Measurements from ENCODE around the gene PELI3. TPM values are rescaled to one million over a fixed set of nuclear protein-coding genes. Genes with fewer than 3 reads are reported as not detected.
"Not testable (repeated sequence)": the region's sequence is repeated elsewhere in the genome, so short reads cannot be mapped to it uniquely, and the experiment has no call there.

PELI3 gene
- total RNA-seq, 1 donor from 2014 or later: 15.5 TPM

DNA sequence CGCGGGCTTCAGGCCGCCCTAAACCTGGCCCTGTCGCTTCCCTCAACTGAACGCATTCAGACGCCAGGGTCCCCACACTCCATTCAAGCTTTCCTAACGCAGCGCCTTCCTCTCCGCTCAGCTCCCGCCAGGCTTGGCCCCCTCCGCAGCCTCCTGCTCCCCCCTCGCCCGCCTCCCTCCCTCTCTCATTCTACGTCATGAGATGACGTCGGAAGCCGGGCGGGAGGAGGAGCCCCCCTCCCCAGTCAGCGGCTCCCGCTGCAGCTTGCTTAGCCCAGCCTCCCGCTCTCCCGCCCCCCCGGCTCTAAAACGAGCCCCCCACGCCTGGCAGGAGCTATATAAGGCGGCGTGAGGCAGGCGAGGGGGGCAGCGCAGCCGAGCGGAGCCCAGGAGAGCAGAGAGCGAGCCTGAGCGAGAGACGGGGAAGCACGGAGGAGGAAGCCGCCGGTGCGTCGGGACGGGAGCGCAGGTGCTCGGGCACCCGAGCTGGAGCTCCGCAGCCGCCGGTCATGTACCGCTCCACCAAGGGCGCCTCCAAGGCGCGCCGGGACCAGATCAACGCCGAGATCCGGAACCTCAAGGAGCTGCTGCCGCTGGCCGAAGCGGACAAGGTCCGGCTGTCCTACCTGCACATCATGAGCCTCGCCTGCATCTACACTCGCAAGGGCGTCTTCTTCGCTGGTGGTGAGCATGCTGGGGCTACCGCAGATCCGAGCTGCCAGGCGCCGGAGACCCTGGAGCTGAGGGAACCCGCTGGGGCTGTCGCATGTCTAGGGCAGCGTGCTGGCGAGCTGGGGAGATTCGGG is 45.8 kb upstream of the PELI3 start, which contains the start of gene NPAS4:
NPAS4 (plus strand) TSS at position 365 of the 806 bp plus-strand sequence; CDS start at position 510, 145 bp downstream.
- DNase-seq (no peak), ATAC-seq (no peak)
- TF ChIP-seq, protein P1, sequence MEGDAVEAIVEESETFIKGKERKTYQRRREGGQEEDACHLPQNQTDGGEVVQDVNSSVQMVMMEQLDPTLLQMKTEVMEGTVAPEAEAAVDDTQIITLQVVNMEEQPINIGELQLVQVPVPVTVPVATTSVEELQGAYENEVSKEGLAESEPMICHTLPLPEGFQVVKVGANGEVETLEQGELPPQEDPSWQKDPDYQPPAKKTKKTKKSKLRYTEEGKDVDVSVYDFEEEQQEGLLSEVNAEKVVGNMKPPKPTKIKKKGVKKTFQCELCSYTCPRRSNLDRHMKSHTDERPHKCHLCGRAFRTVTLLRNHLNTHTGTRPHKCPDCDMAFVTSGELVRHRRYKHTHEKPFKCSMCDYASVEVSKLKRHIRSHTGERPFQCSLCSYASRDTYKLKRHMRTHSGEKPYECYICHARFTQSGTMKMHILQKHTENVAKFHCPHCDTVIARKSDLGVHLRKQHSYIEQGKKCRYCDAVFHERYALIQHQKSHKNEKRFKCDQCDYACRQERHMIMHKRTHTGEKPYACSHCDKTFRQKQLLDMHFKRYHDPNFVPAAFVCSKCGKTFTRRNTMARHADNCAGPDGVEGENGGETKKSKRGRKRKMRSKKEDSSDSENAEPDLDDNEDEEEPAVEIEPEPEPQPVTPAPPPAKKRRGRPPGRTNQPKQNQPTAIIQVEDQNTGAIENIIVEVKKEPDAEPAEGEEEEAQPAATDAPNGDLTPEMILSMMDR (IDR thresholded peaks at IDR 0.05): no peak
- Histone ChIP-seq H3K4me1 (peaks cover 9% of the 10 kb centered on the region), H3K4me3 (no peak within 1 kb of the TSS), H3K9me3 (no peaks in the 10 kb centered on the region), H3K36me3 (no peaks in the 10 kb centered on the region), H3K27ac (no peak within 1 kb of the TSS), H3K27me3 (peaks cover 21% of the 10 kb centered on the region)
- intact Hi-C loops (cut with DNase I): no loop called here

DNA sequence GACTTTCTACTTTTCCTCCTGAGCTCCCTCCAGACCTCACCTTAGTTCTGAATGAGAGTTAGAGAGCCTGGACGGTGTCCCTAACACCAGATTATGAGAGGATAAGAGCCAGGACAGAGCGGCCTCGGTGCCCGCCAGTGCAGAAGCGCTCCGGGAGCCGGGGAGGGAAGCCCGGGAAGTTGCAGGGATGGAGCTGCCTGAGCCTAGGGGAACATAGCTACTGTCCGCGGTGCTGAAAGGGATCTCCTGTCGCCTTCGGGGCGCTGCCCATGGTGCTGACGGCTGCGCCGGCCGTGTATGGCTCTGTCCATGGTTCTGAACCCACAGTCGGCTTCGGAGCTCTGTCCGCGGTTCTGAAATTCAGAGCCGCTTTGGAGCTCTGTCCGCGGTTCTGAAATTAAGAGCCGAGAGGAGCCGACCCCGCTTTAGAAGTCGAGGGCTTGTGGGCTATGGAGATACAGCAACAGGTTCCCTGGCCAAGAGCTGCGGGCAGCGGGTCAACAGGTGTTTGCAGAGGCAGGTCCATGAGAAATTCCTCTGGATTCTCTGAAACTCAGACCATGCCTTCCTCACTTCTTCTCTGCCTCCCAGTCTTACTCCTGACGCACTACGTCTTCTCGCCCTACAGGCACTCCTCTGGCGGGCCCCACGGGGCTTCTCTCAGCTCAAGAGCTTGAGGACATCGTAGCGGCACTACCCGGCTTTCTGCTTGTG is 45.1 kb upstream of the PELI3 start:
- TF ChIP-seq, protein P1 (IDR thresholded peaks at IDR 0.05): no peak
- ATAC-seq: peak; percentile 97
- intact Hi-C loops (cut with DNase I): no loop called here
- H3K4me3 ChIP-seq: no peak overlapping the region
- peaks cover 9% of the 10 kb centered on the region for H3K4me1 ChIP-seq
- DNase-seq: peak; percentile 90
- no peaks in the 10 kb centered on the region for H3K9me3 ChIP-seq
- no peaks in the 10 kb centered on the region for H3K36me3 ChIP-seq
- H3K27me3 ChIP-seq: peaks cover 26% of the 10 kb centered on the region
- H3K27ac ChIP-seq: no peak overlapping the region

DNA sequence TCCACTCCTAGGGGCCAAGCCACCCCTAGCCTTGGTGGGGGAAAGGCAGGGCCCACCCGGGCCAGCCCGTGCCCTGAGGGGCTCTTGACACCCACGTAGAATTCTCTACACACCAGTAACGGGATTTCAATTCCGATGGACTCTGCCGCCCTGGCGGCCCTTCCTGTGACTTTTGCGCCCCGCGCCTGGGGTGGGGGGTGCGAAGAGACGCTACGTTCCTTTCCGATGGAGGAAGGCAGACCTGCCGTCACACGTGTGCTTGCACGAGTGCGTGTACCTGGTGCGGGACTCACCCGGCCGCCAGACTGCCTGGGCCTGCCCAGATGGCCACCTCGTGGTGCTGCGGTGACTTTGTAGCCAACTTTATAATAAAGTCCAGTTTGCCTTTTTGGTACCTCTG is 40.4 kb upstream of the PELI3 start:
- no peak overlapping the region for H3K27ac ChIP-seq
- TF ChIP-seq, protein P1 (IDR thresholded peaks at IDR 0.05): no peak
- intact Hi-C loops (cut with DNase I): no loop called here
- no peak for DNase-seq
- H3K36me3 ChIP-seq: no peaks in the 10 kb centered on the region
- no peaks in the 10 kb centered on the region for H3K4me1 ChIP-seq
- no peak overlapping the region for H3K4me3 ChIP-seq
- no peak for ATAC-seq
- H3K27me3 ChIP-seq: peaks cover 6% of the 10 kb centered on the region
- no peaks in the 10 kb centered on the region for H3K9me3 ChIP-seq

DNA sequence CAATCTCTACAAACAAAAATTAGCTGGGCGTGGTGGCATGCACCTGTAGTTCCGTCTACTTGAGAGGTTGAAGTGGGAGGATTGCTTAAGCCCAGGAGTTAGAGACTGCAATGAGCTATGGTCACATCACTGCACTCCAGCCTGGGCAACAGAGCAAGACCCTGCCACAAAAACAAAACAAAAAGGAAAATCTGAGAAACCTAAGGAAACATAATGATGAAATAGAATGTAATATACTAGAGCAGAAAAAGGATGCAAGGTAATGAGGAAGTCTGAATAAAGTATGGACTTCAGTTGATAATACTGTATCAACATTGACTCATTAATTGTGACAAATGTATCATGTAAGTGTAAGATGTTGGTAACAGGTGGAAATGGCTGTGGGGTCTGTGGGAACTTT is 37.8 kb upstream of the PELI3 start:
- Histone ChIP-seq H3K9me3 (no peaks in the 10 kb centered on the region), H3K4me3 (no peak overlapping the region), H3K27me3 (peaks cover 6% of the 10 kb centered on the region), H3K27ac (no peak overlapping the region), H3K4me1 (no peaks in the 10 kb centered on the region), H3K36me3 (no peaks in the 10 kb centered on the region)
- DNase-seq (no peak), ATAC-seq (no peak)
- TF ChIP-seq, protein P1 (IDR thresholded peaks at IDR 0.05): no peak
- intact Hi-C loops (cut with DNase I): no loop called here

DNA sequence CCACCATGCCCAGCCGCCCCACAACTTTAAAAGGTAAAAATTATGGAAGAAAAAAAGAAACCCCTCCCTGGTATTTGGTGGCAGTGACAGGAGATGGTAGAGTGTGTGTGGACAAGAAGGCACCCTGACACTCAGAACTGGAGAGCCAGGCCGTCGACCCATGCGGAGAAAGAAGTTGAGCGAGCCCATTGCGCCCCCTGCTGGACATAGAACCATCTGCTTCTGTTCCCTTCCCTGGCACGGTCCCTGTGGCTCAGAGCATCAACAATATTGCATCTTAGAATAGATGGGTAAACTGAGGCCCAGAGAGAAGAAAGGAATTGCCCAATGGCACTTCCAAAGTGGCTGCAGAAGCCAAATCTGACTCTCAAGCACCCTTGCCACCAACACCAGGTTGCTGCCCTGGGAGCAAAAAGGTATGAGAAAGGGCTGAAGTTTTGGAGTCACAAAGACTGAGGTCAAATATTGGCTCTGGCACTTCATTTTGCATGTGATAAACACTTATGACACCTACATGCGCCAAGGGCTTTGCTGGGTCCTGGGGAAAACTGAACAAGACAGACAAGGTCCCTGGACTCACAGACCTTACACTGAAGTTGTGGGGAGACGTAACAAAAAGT is 36.6 kb upstream of the PELI3 start:
- Histone ChIP-seq H3K36me3 (peaks cover 4% of the 10 kb centered on the region), H3K27me3 (peaks cover 6% of the 10 kb centered on the region), H3K4me3 (no peak overlapping the region), H3K27ac (no peak overlapping the region), H3K4me1 (no peaks in the 10 kb centered on the region), H3K9me3 (no peaks in the 10 kb centered on the region)
- ATAC-seq (peak; percentile 93), DNase-seq (peak; percentile 81)
- TF ChIP-seq, protein P1 (IDR thresholded peaks at IDR 0.05): peak; percentile 80
- intact Hi-C loops (cut with DNase I): no loop called here

DNA sequence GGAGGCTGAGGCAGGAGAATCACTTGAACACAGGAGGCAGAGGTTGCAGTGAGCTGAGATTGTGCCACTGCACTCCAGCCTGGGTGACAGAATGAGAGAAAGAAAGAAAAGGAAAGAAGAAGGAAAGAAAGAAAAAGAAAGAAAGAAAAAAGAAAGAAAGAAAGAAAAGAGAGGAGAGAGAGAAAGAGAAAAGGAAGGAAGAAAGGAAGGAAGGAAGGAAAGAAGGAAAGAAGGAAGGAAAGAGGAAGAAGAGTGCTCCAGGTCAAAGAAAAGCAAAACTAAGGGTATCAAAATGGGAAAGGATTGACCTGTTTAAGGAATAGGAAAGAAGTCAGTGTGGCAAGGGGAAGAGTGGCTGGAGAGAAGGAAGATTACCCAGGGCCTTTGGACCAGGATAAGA is 35.4 kb upstream of the PELI3 start:
- peaks cover 16% of the 10 kb centered on the region for H3K36me3 ChIP-seq
- H3K27me3 ChIP-seq; H3K4me1 ChIP-seq; H3K4me3 ChIP-seq; H3K9me3 ChIP-seq; H3K27ac ChIP-seq; ATAC-seq; DNase-seq; intact Hi-C loops (cut with DNase I): not testable (repeated sequence)

DNA sequence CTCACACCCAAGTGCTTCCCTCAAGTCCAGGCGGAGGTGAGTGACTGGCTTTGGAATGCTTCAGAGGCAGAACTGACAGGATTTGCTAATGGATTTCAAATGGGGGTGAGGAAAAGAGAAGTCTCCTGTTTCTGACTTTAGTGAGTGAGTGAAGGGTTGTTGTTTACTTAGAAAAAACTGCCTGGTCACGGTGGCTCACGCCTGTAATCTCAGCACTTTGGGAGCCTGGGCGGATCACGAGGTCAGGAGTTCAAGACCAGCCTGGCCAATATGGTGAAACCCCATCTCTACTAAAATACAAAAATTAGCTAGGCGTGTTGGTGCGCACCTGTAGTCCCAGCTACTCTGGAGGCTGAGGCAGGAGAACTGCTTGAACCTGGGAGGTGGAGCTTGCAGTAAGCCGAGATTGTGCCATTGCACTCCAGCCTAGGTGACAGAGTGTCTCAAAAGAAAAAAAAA is 34.8 kb upstream of the PELI3 start:
- H3K9me3 ChIP-seq; H3K4me3 ChIP-seq; H3K27me3 ChIP-seq; intact Hi-C loops (cut with DNase I); H3K4me1 ChIP-seq; H3K27ac ChIP-seq; ATAC-seq; DNase-seq: not testable (repeated sequence)
- peaks cover 16% of the 10 kb centered on the region for H3K36me3 ChIP-seq
